ENCODE measurements around the gene RANBP3L. TPM values are rescaled to one million over a fixed set of nuclear protein-coding genes. Genes with fewer than 3 reads are reported as not detected.
A peak's percentile ranks its signal among the peaks of the same experiment; 100 is the strongest.

Gene RANBP3L
- total and polyA plus RNA-seq, 2 experiments from 2014 or later: 0.48 to 0.57 TPM

- no peak for TF ChIP-seq CTCF (IDR thresholded peaks at IDR 0.05; ENCODE audit: low read depth, low read length)
- Histone ChIP-seq H3K27me3 (no peaks in the 10 kb centered on the region), H3K27ac (no peak overlapping the region), H3K4me3 (no peak overlapping the region), H3K9me3 (ENCODE audit: low read depth) (no peaks in the 10 kb centered on the region), H3K4me1 (ENCODE audit: low read depth) (no peaks in the 10 kb centered on the region), H3K36me3 (no peaks in the 10 kb centered on the region)
- no peak for DNase-seq (ENCODE audit: low read depth in 1 of 2, low spot score in 1 of 2)
Observed at GRCh38 chr5:36277521-36278176, 24.1 kb downstream of the RANBP3L start.

GRCh38 chr5:36276864-36277263 lies 24.8 kb downstream of the RANBP3L start:
- Histone ChIP-seq H3K4me3 (no peak overlapping the region), H3K4me1 (ENCODE audit: low read depth) (no peaks in the 10 kb centered on the region), H3K27me3 (no peaks in the 10 kb centered on the region), H3K36me3 (no peaks in the 10 kb centered on the region), H3K9me3 (ENCODE audit: low read depth) (no peaks in the 10 kb centered on the region), H3K27ac (no peak overlapping the region)
- TF ChIP-seq CTCF (IDR thresholded peaks at IDR 0.05; ENCODE audit: low read depth, low read length): no peak
- DNase-seq (ENCODE audit: low read depth in 1 of 2, low spot score in 1 of 2): no peak

GRCh38 chr5:36273809-36274526 lies 27.7 kb downstream of the RANBP3L start:
- Histone ChIP-seq H3K4me1 (ENCODE audit: low read depth) (no peaks in the 10 kb centered on the region), H3K36me3 (no peaks in the 10 kb centered on the region), H3K9me3 (ENCODE audit: low read depth) (no peaks in the 10 kb centered on the region), H3K27ac (no peak overlapping the region), H3K27me3 (no peaks in the 10 kb centered on the region), H3K4me3 (no peak overlapping the region)
- TF ChIP-seq CTCF (IDR thresholded peaks at IDR 0.05; ENCODE audit: low read depth, low read length): no peak
- no peak for DNase-seq (ENCODE audit: low read depth in 1 of 2, low spot score in 1 of 2)

- H3K27me3 ChIP-seq: no peaks in the 10 kb centered on the region
- DNase-seq (ENCODE audit: low read depth in 1 of 2, low spot score in 1 of 2): peak in 1 of 2 donors; percentile 16
- H3K36me3 ChIP-seq: no peaks in the 10 kb centered on the region
- H3K4me1 ChIP-seq (ENCODE audit: low read depth): no peaks in the 10 kb centered on the region
- H3K4me3 ChIP-seq: no peak overlapping the region
- no peak for TF ChIP-seq CTCF (IDR thresholded peaks at IDR 0.05; ENCODE audit: low read depth, low read length)
- H3K27ac ChIP-seq: no peak overlapping the region
- H3K9me3 ChIP-seq (ENCODE audit: low read depth): no peaks in the 10 kb centered on the region
Observed at GRCh38 chr5:36272136-36272690, 29.5 kb downstream of the RANBP3L start.

- H3K4me3 ChIP-seq: no peak overlapping the region
- no peaks in the 10 kb centered on the region for H3K27me3 ChIP-seq
- no peaks in the 10 kb centered on the region for H3K36me3 ChIP-seq
- no peak overlapping the region for H3K27ac ChIP-seq
- no peak for TF ChIP-seq CTCF (IDR thresholded peaks at IDR 0.05; ENCODE audit: low read depth, low read length)
- H3K9me3 ChIP-seq (ENCODE audit: low read depth): no peaks in the 10 kb centered on the region
- no peaks in the 10 kb centered on the region for H3K4me1 ChIP-seq (ENCODE audit: low read depth)
- DNase-seq (ENCODE audit: low read depth in 1 of 2, low spot score in 1 of 2): no peak
Observed at GRCh38 chr5:36270876-36271575, 30.7 kb downstream of the RANBP3L start.
